ENCODE measurements around the gene ALG14. TPM values are rescaled to one million over a fixed set of nuclear protein-coding genes. Genes with fewer than 3 reads are reported as not detected.

The ALG14 gene
- total RNA-seq, 4 donors from 2014 or later, result 0.46 to 1.9 (median 1.1) TPM

GRCh38 chr1:95073446-95073845 lies 695 bp upstream of the ALG14 start:
- peak overlapping the region; percentile 45 for H3K4me3 ChIP-seq (ENCODE audit: low read depth, poor library complexity, severe bottlenecking)
- WGBS, 2 donors, result 13 to 22% methylated on average over 3 of the region's 3 CpGs
- TF ChIP-seq CTCF (IDR thresholded peaks at IDR 0.05) (no peak), POLR2A (IDR thresholded peaks at IDR 0.05) (no peak)
- intact Hi-C loops (cut with DNase I; ENCODE audit: low total_unique reads), result no loop called here
- no peak for DNase-seq (ENCODE audit: low spot score in 2 of 2)

- peak overlapping the region; percentile 45 for H3K4me3 ChIP-seq (ENCODE audit: low read depth, poor library complexity, severe bottlenecking)
- intact Hi-C loops (cut with DNase I; ENCODE audit: low total_unique reads), result no loop called here
- no peak for DNase-seq (ENCODE audit: low spot score in 2 of 2)
- 7 to 12% methylated on average over 7 of the region's 7 CpGs for WGBS, 2 donors
- TF ChIP-seq POLR2A (IDR thresholded peaks at IDR 0.05) (no peak), CTCF (IDR thresholded peaks at IDR 0.05) (no peak)
Observed at GRCh38 chr1:95072117-95072516, 634 bp downstream of the ALG14 start.

GRCh38 chr1:95071539-95071938 lies 1.2 kb downstream of the ALG14 start:
- TF ChIP-seq POLR2A (IDR thresholded peaks at IDR 0.05) (no peak), CTCF (IDR thresholded peaks at IDR 0.05) (no peak)
- intact Hi-C loops (cut with DNase I; ENCODE audit: low total_unique reads), result no loop called here
- no peak overlapping the region for H3K4me3 ChIP-seq (ENCODE audit: low read depth, poor library complexity, severe bottlenecking)
- no peak for DNase-seq (ENCODE audit: low spot score in 2 of 2)
- WGBS, 2 donors, result 79 to 80% methylated on average over 2 of the region's 2 CpGs

GRCh38 chr1:95069710-95070093 lies 3.0 kb downstream of the ALG14 start:
- no peak for DNase-seq (ENCODE audit: low spot score in 2 of 2)
- 86 to 88% methylated on average over 5 of the region's 5 CpGs for WGBS, 2 donors
- H3K4me3 ChIP-seq (ENCODE audit: low read depth, poor library complexity, severe bottlenecking), result no peak overlapping the region
- TF ChIP-seq CTCF (IDR thresholded peaks at IDR 0.05) (no peak), POLR2A (IDR thresholded peaks at IDR 0.05) (no peak)
- intact Hi-C loops (cut with DNase I; ENCODE audit: low total_unique reads), result no loop called here

- TF ChIP-seq CTCF (IDR thresholded peaks at IDR 0.05), result no peak
- no peak for TF ChIP-seq POLR2A (IDR thresholded peaks at IDR 0.05)
- WGBS, 2 donors, result 94 to 96% methylated on average over 6 of the region's 6 CpGs
- intact Hi-C loops (cut with DNase I; ENCODE audit: low total_unique reads), result no loop called here
- no peak for DNase-seq (ENCODE audit: low spot score in 2 of 2)
- no peak overlapping the region for H3K4me3 ChIP-seq (ENCODE audit: low read depth, poor library complexity, severe bottlenecking)
Observed at GRCh38 chr1:95068956-95069709, 3.6 kb downstream of the ALG14 start.

- no peak for DNase-seq (ENCODE audit: low spot score in 2 of 2)
- no peak overlapping the region for H3K4me3 ChIP-seq (ENCODE audit: low read depth, poor library complexity, severe bottlenecking)
- no peak for TF ChIP-seq POLR2A (IDR thresholded peaks at IDR 0.05)
- no peak for TF ChIP-seq CTCF (IDR thresholded peaks at IDR 0.05)
- 83 to 87% methylated on average over 5 of the region's 5 CpGs for WGBS, 2 donors
- intact Hi-C loops (cut with DNase I; ENCODE audit: low total_unique reads), result no loop called here
Observed at GRCh38 chr1:95067568-95067967, 5.2 kb downstream of the ALG14 start.

All from lower leg skin (tissue), 4 donors.